Activated CD4-positive, alpha-beta T cell treated with anti-CD3 and anti-CD28 coated beads for 36 hours (primary cell): ENCODE data around the gene USP44. TPM values are rescaled to one million over a fixed set of nuclear protein-coding genes. Genes with fewer than 3 reads are reported as not detected.

ENCODE experiments used
- ATAC-seq: fragments of 200-7000 bp; cut with Tn5 transposase; one replicate; pipeline ENCODE4 v1.10.0; 2021; ENCODE audit warnings: mild to moderate bottlenecking, moderate library complexity
- CTCF ChIA-PET: fragments of 350-600 bp; sonication (Branson Sonifier 250); formaldehyde crosslinking; loops from one replicate; lab custom pipeline; 2021; ENCODE audit warnings: antibody characterized with exemption; lab: Charles Lee
- POLR2A ChIA-PET: fragments of 350-600 bp; sonication (Branson Sonifier 250); formaldehyde crosslinking; loops from one replicate; lab custom pipeline; 2021; ENCODE audit warnings: antibody characterized with exemption, inconsistent platforms; lab: Charles Lee
- DNase-seq: peaks from one replicate; pipeline ENCODE4 v3.0.0-alpha.2; 2020
- H3K27ac Mint-ChIP-seq: one replicate; pipeline ENCODE4 v1.8.0; 2021; ENCODE audit warnings: mixed read lengths
- H3K27me3 Mint-ChIP-seq: one replicate; pipeline ENCODE4 v1.8.0; 2021; ENCODE audit warnings: mixed read lengths
- H3K36me3 Mint-ChIP-seq: one replicate; pipeline ENCODE4 v1.8.0; 2021; ENCODE audit warnings: low read depth, mixed read lengths
- H3K4me1 Mint-ChIP-seq: one replicate; pipeline ENCODE4 v1.8.0; 2021; ENCODE audit warnings: mixed read lengths
- H3K4me3 Mint-ChIP-seq: one replicate; pipeline ENCODE4 v1.8.0; 2021; ENCODE audit warnings: mild to moderate bottlenecking, moderate library complexity, mixed read lengths
- H3K9me3 Mint-ChIP-seq: one replicate; pipeline ENCODE4 v1.8.0; 2021; ENCODE audit warnings: low read depth, mixed read lengths
- intact Hi-C, 2 experiments: fragments of 100-400 bp; cut with DNase I in 1 of 2; cut with micrococcal nuclease in 1 of 2; formaldehyde crosslinking; loops; one replicate each; pipeline versions ENCODE4 v1.14.2 to v1.15.1; 2022 to 2024; cut with DNase I, micrococcal nuclease
- total RNA-seq, 2 experiments: library from RNA; stranded (reverse); gene quantifications; one replicate each; pipeline ENCODE4 v1.2.3, GENCODE V29; 2021

Gene USP44
- total RNA-seq, 2 experiments from 2014 or later, result 4.1 to 5.3 TPM

- H3K4me3 Mint-ChIP-seq, result no peak overlapping the region
- CTCF ChIA-PET, result interaction anchor here (0.6 to 1.0 kb wide), 4 partner anchors 13 to 437 kb away, joined by 3 read pairs; no protein-coding TSS in a partner anchor
- no peaks in the 10 kb centered on the region for H3K9me3 Mint-ChIP-seq
- peaks cover 6% of the 10 kb centered on the region for H3K4me1 Mint-ChIP-seq
- POLR2A ChIA-PET, result no interaction called here
- intact Hi-C loops, result loop anchor here (5.0 to 10.0 kb wide), 3 partner anchors 195 to 927 kb away; partner anchors contain the start of genes FGD6 (in 1 of the 2) and VEZT (in 1 of the 2)
- DNase-seq, result no peak
- no peak overlapping the region for H3K27ac Mint-ChIP-seq
- ATAC-seq, result no peak
- no peaks in the 10 kb centered on the region for H3K36me3 Mint-ChIP-seq
- H3K27me3 Mint-ChIP-seq, result no peaks in the 10 kb centered on the region
Measured at GRCh38 chr12:95529693-95530225, 21.5 kb downstream of the USP44 start.

GRCh38 chr12:95528431-95528830, 22.8 kb downstream of the USP44 start:
- DNase-seq (no peak), ATAC-seq (no peak)
- no peaks in the 10 kb centered on the region for H3K9me3 Mint-ChIP-seq
- H3K4me1 Mint-ChIP-seq, result peaks cover 6% of the 10 kb centered on the region
- intact Hi-C loops, result no loop called here
- no peaks in the 10 kb centered on the region for H3K27me3 Mint-ChIP-seq
- ChIA-PET POLR2A (no interaction called here), CTCF (no interaction called here)
- H3K36me3 Mint-ChIP-seq, result no peaks in the 10 kb centered on the region
- H3K4me3 Mint-ChIP-seq, result no peak overlapping the region
- H3K27ac Mint-ChIP-seq, result no peak overlapping the region

- intact Hi-C loops, result no loop called here
- H3K4me1 Mint-ChIP-seq, result no peaks in the 10 kb centered on the region
- no peak overlapping the region for H3K27ac Mint-ChIP-seq
- no peak for DNase-seq
- no peak for ATAC-seq
- H3K27me3 Mint-ChIP-seq, result no peaks in the 10 kb centered on the region
- peaks cover 3% of the 10 kb centered on the region for H3K36me3 Mint-ChIP-seq
- H3K9me3 Mint-ChIP-seq, result no peaks in the 10 kb centered on the region
- no peak overlapping the region for H3K4me3 Mint-ChIP-seq
- POLR2A ChIA-PET, result no interaction called here
- CTCF ChIA-PET, result interaction anchor here (0.6 to 1.9 kb wide), 4 partner anchors 9 to 788 kb away, joined by 3 to 6 read pairs (median 3); no protein-coding TSS in a partner anchor
Measured at GRCh38 chr12:95522692-95523091, 28.6 kb downstream of the USP44 start.

GRCh38 chr12:95520816-95521215, 30.5 kb downstream of the USP44 start:
- no peaks in the 10 kb centered on the region for H3K27me3 Mint-ChIP-seq
- ATAC-seq, result no peak
- peaks cover 3% of the 10 kb centered on the region for H3K36me3 Mint-ChIP-seq
- H3K9me3 Mint-ChIP-seq, result no peaks in the 10 kb centered on the region
- H3K4me1 Mint-ChIP-seq, result no peaks in the 10 kb centered on the region
- intact Hi-C loops, result no loop called here
- DNase-seq, result no peak
- H3K4me3 Mint-ChIP-seq, result no peak overlapping the region
- no peak overlapping the region for H3K27ac Mint-ChIP-seq
- ChIA-PET CTCF (interaction anchor here (0.7 kb wide), 1 partner anchor 12 kb away, joined by 4 read pairs; no protein-coding TSS in a partner anchor), POLR2A (no interaction called here)

GRCh38 chr12:95518944-95519343, 32.3 kb downstream of the USP44 start:
- Mint-ChIP-seq H3K27me3 (no peaks in the 10 kb centered on the region), H3K4me1 (no peaks in the 10 kb centered on the region), H3K27ac (no peak overlapping the region), H3K9me3 (no peaks in the 10 kb centered on the region), H3K36me3 (peaks cover 12% of the 10 kb centered on the region), H3K4me3 (no peak overlapping the region)
- no peak for ATAC-seq
- ChIA-PET POLR2A (no interaction called here), CTCF (no interaction called here)
- intact Hi-C loops, result no loop called here
- DNase-seq, result no peak

- H3K4me3 Mint-ChIP-seq, result no peak overlapping the region
- H3K4me1 Mint-ChIP-seq, result no peaks in the 10 kb centered on the region
- POLR2A ChIA-PET, result no interaction called here
- intact Hi-C loops, result no loop called here
- CTCF ChIA-PET, result interaction anchor here (0.5 to 0.8 kb wide), 2 partner anchors 53 to 398 kb away, joined by 3 to 6 read pairs; no protein-coding TSS in a partner anchor
- peaks cover 29% of the 10 kb centered on the region for H3K36me3 Mint-ChIP-seq
- DNase-seq (no peak), ATAC-seq (no peak)
- H3K27ac Mint-ChIP-seq, result no peak overlapping the region
- no peaks in the 10 kb centered on the region for H3K27me3 Mint-ChIP-seq
- no peaks in the 10 kb centered on the region for H3K9me3 Mint-ChIP-seq
Measured at GRCh38 chr12:95517246-95517645, 34.0 kb downstream of the USP44 start.

- Mint-ChIP-seq H3K27ac (peak overlapping the region; percentile 60), H3K27me3 (no peaks in the 10 kb centered on the region), H3K36me3 (peaks cover 34% of the 10 kb centered on the region), H3K4me1 (no peaks in the 10 kb centered on the region), H3K4me3 (no peak overlapping the region), H3K9me3 (no peaks in the 10 kb centered on the region)
- intact Hi-C loops, result no loop called here
- no peak for ATAC-seq
- CTCF ChIA-PET, result interaction anchor here (0.5 to 0.8 kb wide), 3 partner anchors 52 to 1236 kb away, joined by 3 to 6 read pairs (median 5); no protein-coding TSS in a partner anchor
- no peak for DNase-seq
- POLR2A ChIA-PET, result no interaction called here
Measured at GRCh38 chr12:95516757-95517156, 34.5 kb downstream of the USP44 start.

- CTCF ChIA-PET, result interaction anchor here (1.7 kb wide), 1 partner anchor 19 kb away, joined by 6 read pairs; no protein-coding TSS in a partner anchor
- no peak for ATAC-seq
- H3K27me3 Mint-ChIP-seq, result no peaks in the 10 kb centered on the region
Measured at GRCh38 chr12:95515197-95515596, 36.1 kb downstream of the USP44 start.

GRCh38 chr12:95513599-95513998, 37.7 kb downstream of the USP44 start:
- ATAC-seq (no peak), DNase-seq (no peak)
- no peak overlapping the region for H3K4me3 Mint-ChIP-seq
- H3K27me3 Mint-ChIP-seq, result no peaks in the 10 kb centered on the region
- peaks cover 50% of the 10 kb centered on the region for H3K36me3 Mint-ChIP-seq
- intact Hi-C loops, result no loop called here
- H3K4me1 Mint-ChIP-seq, result peaks cover 1% of the 10 kb centered on the region
- no peak overlapping the region for H3K27ac Mint-ChIP-seq
- POLR2A ChIA-PET, result no interaction called here
- no peaks in the 10 kb centered on the region for H3K9me3 Mint-ChIP-seq
- CTCF ChIA-PET, result interaction anchor here (1.0 kb wide), 2 partner anchors 9 to 26 kb away, joined by 3 read pairs; no protein-coding TSS in a partner anchor

More at GRCh38 chr12:95515197-95515596, 36.1 kb downstream of the USP44 start:
- Mint-ChIP-seq H3K27ac (no peak overlapping the region), H3K36me3 (peaks cover 41% of the 10 kb centered on the region), H3K4me3 (no peak overlapping the region), H3K4me1 (no peaks in the 10 kb centered on the region), H3K9me3 (no peaks in the 10 kb centered on the region)
- intact Hi-C loops, result no loop called here
- no peak for DNase-seq
- POLR2A ChIA-PET, result no interaction called here

- peaks cover 2% of the 10 kb centered on the region for H3K4me1 Mint-ChIP-seq
- DNase-seq (no peak), ATAC-seq (no peak)
- H3K9me3 Mint-ChIP-seq, result no peaks in the 10 kb centered on the region
- no peaks in the 10 kb centered on the region for H3K27me3 Mint-ChIP-seq
- peaks cover 60% of the 10 kb centered on the region for H3K36me3 Mint-ChIP-seq
- H3K27ac Mint-ChIP-seq, result no peak overlapping the region
- intact Hi-C loops, result no loop called here
- POLR2A ChIA-PET, result no interaction called here
- no peak overlapping the region for H3K4me3 Mint-ChIP-seq
- CTCF ChIA-PET, result interaction anchor here (0.7 to 0.8 kb wide), 2 partner anchors 22 to 202 kb away, joined by 3 read pairs; no protein-coding TSS in a partner anchor
Measured at GRCh38 chr12:95511977-95512376, 39.3 kb downstream of the USP44 start.

- Mint-ChIP-seq H3K4me1 (peaks cover 2% of the 10 kb centered on the region), H3K36me3 (peaks cover 71% of the 10 kb centered on the region)
Measured at GRCh38 chr12:95509300-95509699, 42.0 kb downstream of the USP44 start.

More at GRCh38 chr12:95509300-95509699, 42.0 kb downstream of the USP44 start:
- DNase-seq (no peak), ATAC-seq (no peak)
- Mint-ChIP-seq H3K27ac (no peak overlapping the region), H3K27me3 (no peaks in the 10 kb centered on the region), H3K9me3 (no peaks in the 10 kb centered on the region), H3K4me3 (no peak overlapping the region)
- ChIA-PET POLR2A (interaction anchor here (0.6 kb wide), 1 partner anchor 159 kb away, joined by 3 read pairs; no protein-coding TSS in a partner anchor), CTCF (interaction anchor here (0.5 to 0.6 kb wide), 2 partner anchors 11 to 436 kb away, joined by 3 to 4 read pairs; partner anchors contain the start of gene NR2C1)
- intact Hi-C loops, result no loop called here
